HG03175 (cell line): Measurements from ENCODE around the gene RPS21.

Experiments used
- ATAC-seq: cut with Tn5 transposase; IDR thresholded peaks from one replicate; pipeline ENCODE4 v1.9.1; 2021; ENCODE audit warnings: mild to moderate bottlenecking, moderate library complexity; ENCODE audit not compliant: unreplicated experiment

RPS21 gene

GRCh38 chr20:62386383-62387218 lies at the start of gene RPS21:
Gene RPS21, plus strand, starts transcription at chr20:62387103. Its CDS starts 236 bp downstream, at chr20:62387339.
- ATAC-seq: peak; percentile 88

GRCh38 chr20:62337558-62338293 lies 49.2 kb upstream of the RPS21 start:
- ATAC-seq: peak; percentile 46

GRCh38 chr20:62338294-62338620 lies 48.6 kb upstream of the RPS21 start:
- no peak for ATAC-seq

- ATAC-seq: peak; percentile 68
Observed at GRCh38 chr20:62339647-62340062, 47.2 kb upstream of the RPS21 start.

- ATAC-seq: no peak
Observed at GRCh38 chr20:62342910-62343309, 44.0 kb upstream of the RPS21 start.

GRCh38 chr20:62344092-62344491 lies 42.8 kb upstream of the RPS21 start:
- ATAC-seq: no peak

GRCh38 chr20:62344782-62345181 lies 42.1 kb upstream of the RPS21 start:
- no peak for ATAC-seq

- ATAC-seq: no peak
Observed at GRCh38 chr20:62345681-62346370, 41.1 kb upstream of the RPS21 start.

GRCh38 chr20:62346398-62347150 lies 40.3 kb upstream of the RPS21 start:
- ATAC-seq: no peak

- no peak for ATAC-seq
Observed at GRCh38 chr20:62347151-62347404, 39.8 kb upstream of the RPS21 start.

- no peak for ATAC-seq
Observed at GRCh38 chr20:62347445-62347844, 39.5 kb upstream of the RPS21 start.

GRCh38 chr20:62348604-62349003 lies 38.3 kb upstream of the RPS21 start:
- no peak for ATAC-seq

- no peak for ATAC-seq
Observed at GRCh38 chr20:62349556-62350097, 37.3 kb upstream of the RPS21 start.

- no peak for ATAC-seq
Observed at GRCh38 chr20:62350098-62350628, 36.7 kb upstream of the RPS21 start.

GRCh38 chr20:62350629-62351422 lies 36.1 kb upstream of the RPS21 start:
- ATAC-seq: no peak

- ATAC-seq: no peak
Observed at GRCh38 chr20:62351469-62352401, 35.2 kb upstream of the RPS21 start.

GRCh38 chr20:62352402-62353288 lies 34.3 kb upstream of the RPS21 start:
- ATAC-seq: no peak
